Activated CD8-positive, alpha-beta memory T cell treated with anti-CD3 and anti-CD28 coated beads, Interleukin-2, amount 50 U/mL, for 1 hour (primary cell): Measurements from ENCODE around the gene OSTF1.

ENCODE experiments used
- DNase-seq: peaks from one replicate; pipeline ENCODE4 v3.0.0-alpha.2; 2020; ENCODE audit errors: extremely low read depth

The OSTF1 gene

DNA sequence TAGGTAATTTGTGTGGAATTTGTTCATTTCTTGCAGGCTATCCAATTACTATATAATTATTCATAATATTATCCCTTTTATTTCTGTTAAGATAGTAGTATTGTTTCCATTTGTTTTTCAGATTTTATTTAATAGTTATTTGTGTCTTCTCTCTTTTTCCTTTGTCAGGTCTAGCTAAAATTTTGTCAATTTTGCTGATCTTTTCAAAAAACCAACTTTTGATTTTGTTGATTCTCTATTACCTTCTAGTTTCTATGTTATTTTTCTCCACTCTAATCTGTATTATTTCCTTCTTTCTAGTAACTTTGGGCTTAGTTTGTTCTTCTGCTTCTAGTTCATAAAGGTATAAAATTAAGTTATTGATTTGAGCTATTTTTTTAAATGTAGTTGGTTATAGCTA lies 76.3 kb downstream of the OSTF1 start:
- DNase-seq, result no peak

DNA sequence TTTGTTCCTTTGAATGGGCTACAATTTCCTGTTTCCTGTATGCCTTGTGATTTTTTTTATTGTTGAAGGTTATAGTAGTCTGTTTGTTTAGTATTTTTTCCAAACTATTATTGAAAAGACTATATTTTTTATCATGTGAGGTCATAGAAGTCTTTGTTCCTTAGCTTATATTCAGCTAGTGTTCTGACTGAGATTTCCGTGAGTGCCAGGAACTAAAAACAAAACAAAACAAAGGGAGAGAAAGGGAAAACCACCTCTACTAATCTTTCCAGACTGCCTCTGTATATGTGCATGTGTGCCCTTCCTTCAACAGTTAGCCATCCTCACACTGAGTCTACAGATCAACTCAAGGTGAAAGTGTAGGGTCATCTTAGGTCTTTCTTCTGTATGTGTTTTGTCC lies 79.0 kb downstream of the OSTF1 start:
- no peak for DNase-seq

DNA sequence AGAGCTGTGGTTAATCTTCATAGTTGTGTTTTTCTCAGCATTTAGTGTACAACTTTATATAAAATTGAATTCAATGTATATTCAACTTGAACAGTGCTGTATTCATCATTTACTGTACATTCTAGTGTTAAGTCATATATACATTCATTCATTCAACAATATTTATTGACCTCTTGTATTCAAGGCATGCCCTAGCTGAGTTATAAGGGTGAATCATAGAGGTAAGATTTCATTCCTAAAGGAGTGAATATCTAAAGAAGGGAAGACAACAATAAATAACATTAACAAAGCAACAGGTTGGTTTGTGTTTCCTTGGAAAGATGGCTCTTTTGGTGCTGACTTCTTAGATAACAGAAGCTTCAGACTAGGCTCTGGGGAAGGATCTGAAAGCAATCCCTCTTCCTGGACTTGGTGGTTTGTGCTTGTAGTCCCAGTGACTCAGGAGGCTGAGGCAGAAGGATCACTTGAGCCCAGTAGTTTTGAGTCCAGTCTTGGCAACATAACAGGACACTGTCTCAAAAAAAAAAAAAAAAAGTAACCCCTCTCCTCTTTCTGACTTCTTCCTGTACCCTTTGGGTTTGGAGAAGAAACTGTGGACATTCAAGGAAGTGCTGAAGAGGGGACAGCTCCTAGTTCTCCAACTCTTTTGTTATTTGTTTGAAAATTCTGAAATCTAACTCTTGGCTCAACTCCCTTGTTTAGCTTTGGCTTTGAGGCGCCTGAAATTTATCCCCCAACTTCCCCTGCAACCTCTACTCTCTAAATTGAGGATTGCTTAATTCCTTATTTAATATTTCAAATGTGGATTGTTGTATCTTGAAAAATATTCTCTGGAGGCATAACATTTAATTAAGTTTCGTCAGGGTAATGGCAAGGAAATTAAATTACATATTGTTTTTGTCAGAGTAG lies 80.2 kb downstream of the OSTF1 start:
- DNase-seq, result no peak

DNA sequence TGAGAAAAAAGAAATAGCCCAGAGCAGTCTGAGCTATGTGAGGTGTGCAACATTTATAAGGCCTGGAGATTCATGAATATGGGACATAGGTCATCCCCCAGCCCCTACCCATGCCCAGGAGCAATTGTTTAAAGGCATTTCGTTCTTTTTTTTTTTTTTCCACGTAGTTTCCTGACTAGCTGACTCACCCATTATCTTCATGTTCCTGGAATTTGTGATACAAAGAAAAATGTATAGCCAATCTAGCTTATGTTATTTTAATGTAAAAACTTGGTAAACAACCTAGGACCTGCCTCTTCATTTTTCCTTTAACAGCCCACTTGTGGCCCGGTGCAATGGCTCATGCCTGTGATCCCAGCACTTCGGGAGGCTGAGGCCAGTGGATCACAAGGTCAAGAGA lies 81.3 kb downstream of the OSTF1 start:
- no peak for DNase-seq

DNA sequence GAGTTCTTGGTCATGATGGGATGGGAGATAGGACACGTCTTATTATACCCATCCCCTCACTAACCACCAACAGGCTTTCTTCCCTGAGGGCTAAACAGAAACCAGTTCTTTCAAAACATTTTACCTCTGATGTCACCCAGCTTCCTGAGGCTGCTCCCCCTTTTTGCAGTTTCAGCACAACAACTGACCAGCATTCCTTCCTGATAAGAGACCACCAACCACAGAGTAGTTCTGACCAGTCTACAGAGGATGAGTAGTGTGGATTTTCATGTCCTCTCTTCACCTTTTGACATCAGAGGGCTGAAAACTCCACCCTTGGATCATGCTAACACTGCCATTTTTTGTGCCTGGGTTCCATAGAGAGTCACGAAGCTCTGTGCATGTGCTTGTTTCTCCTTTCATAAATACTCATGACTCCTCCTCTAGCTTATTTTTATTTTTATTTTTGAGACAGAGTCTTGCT lies 82.6 kb downstream of the OSTF1 start:
- no peak for DNase-seq

DNA sequence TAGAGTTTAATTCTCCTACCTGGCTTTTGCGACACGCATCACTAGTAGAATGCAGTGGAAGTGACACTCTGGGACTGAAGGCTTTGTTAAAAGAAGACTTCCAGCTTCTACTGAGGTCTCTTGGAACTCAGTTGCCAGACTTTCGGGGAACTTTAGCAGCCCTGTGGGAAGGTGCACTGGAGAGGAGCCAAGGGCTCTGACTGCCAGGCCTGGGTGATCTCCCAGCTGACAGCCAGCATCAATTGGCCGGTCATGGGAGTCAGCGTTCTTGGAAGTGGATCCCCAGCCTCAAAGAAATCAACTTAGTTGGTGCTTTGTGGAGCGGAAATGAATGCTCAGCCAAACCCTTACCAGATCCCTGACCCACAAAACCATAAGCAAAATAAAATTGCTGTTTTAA lies 87.1 kb downstream of the OSTF1 start:
- DNase-seq, result no peak

DNA sequence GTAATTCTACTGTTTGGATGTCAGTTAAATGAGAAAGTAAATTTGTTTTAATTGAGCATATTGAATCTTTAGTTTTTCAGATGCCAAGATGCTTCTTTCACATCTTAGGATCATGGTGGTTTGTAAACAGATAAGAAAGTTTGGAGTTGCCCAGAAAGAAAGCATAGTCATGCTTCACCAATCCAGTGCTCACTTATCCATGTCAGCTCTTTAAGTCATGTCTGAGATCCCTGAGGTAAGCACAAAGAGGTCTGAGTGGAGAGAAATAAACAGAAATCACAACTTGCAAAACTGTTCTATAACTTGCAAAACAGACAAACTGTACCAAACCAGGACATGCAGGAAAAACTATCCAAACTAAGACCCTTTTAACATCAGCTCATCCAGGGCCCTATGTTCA lies 87.7 kb downstream of the OSTF1 start:
- no peak for DNase-seq

DNA sequence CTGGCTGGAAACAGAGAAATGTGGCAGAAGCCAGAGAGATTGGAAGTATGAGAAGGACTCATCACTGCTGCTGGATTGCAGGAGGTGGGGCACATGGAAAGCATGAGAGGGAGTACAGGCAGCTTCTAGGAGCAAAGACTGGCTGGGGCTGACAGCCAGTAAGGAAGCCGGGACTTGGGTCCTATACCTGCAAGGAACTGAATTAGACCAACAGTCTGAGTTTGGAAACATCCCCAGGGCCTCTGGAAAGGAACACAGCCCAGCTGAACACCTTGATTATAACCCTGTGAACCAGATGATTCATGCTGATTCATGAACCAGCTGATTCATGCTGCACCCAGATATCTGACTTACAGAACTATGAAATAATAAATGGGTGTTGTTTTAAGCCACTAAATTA lies 93.4 kb downstream of the OSTF1 start:
- DNase-seq, result no peak

DNA sequence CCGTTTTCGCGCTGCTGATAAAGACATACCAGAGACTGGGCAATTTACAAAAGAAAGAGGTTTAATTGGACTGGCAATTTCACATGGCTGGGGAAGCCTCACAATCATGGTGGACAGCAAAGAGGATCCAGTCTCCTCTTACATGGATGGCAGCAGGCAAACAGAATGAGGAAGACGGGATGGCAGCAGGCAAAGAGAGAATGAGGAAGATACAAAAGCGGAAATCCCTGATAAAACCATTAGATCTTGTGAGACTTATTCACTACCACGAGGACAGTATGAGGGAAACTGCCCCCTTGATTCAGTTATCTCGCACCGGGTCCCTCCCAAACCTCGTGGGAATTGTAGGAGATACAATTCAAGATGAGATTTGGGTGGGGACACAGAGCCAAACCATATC lies 95.0 kb downstream of the OSTF1 start:
- no peak for DNase-seq

DNA sequence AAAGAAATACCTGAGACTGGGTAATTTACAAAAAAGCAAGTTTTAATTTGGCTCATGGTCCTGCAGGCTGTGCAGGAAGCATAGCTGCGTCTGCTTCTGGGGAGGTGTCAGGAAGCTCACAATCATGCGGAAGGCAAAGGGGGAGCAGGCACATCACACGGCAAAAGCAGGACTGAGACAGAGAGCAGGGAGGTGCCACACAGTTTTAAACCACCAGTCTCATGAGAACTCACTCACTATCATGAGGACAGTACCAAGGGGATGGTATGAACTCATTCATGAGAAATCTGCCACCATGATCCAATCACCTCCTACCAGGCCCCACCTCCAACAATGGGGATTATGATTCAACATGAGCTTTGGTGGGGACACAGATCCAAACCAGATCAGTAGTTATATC lies 96.2 kb downstream of the OSTF1 start:
- DNase-seq, result no peak

DNA sequence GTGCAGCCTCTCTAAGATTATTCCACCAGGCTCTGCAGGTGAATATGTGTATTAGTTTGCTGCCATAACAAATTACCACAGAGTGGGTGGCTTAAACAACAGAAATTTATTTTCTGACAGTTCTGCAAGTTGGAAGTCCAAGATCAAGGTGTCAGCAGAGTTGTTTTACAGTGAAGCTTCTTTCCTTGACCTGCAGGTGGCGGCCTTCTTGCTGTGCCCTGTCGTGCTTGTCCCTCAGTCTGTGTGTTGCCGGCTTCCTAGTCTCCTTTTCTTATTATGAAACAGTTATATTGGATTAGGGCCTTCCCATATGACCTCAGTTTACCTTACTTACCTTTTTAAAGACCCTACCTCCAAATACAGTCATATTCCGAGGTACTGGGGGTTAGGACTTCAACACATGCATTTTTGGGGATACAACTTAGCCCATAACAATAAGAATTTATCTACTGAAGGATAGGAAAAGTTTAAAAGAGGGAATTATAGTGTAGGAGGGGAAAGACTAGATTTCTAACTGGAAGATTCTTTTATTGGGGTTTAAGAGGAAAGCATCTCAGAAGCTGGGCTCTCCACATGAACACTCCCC lies 97.4 kb downstream of the OSTF1 start:
- DNase-seq, result peak; percentile 7

DNA sequence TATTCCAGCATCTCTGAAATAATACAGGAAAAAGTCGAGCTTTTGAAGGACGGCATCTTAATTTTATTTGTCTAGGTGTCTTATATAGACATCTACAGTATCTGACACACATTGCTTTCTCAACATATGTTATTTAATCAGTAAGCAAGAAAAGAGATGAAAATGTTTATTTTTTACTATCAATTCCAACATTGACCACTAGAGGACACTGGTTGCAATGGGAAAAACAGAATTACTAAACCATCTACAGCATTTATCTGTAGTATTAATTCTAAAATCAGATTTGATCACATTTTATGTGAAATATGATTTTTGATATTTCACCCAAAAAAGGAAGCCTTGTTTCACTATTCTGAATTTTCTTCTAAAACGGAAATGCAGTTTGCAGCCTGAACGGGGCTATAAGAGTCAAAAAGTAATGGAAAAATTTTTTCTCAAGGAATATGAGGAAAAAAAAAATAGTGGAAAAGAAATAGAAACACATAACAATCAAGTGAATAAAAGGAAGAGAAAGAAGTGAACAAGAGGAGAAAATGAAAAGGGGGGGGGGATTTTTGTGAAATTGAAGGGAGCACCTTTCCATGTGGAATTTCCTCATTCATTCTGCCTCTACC lies 98.6 kb downstream of the OSTF1 start:
- no peak for DNase-seq

DNA sequence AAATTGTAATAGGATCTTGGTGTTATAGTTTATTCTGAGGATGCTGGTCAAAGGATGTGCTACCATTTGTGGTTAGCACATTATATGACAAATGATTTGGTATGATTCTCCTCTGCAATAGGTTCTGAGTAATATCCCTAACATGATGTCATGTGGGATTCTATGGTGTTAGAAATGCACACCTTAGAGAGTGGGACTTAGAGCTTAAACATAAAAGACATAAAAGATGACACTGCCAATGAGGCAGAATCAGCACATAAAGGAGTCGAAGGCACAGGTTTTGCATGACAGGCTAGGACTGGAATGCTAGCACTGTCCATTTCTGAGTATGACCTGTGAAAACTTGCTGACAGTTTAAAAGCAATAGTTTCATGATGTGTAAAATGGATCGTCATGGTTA lies 100.4 kb downstream of the OSTF1 start:
- DNase-seq, result no peak

DNA sequence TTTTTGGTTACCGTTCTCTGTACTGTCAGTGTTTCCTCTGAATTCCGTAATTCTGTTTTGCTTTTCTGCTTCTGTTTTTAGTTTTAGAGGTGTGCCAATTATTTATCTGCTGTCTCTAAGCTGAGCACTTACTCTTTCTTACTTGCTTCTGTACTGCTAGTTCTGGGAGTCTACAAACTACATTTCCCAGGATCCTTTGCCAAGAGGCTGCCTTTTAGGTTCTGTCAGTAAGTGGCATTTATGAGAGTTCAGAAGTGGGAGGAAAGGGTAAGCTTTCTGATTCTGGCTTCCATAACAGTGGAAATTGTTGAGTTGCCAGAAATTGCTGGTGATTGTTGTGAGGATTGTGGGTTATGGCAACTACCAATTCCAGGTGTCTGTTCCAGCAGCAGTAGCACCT lies 102.4 kb downstream of the OSTF1 start:
- DNase-seq, result no peak
